Activated CD4-positive, alpha-beta T cell treated with anti-CD3 and anti-CD28 coated beads for 1 hour (primary cell): ENCODE results near the gene DGKB.

ENCODE experiments used
- DNase-seq: peaks from one replicate; pipeline ENCODE4 v3.0.0-alpha.2; 2020

DGKB gene

DNA sequence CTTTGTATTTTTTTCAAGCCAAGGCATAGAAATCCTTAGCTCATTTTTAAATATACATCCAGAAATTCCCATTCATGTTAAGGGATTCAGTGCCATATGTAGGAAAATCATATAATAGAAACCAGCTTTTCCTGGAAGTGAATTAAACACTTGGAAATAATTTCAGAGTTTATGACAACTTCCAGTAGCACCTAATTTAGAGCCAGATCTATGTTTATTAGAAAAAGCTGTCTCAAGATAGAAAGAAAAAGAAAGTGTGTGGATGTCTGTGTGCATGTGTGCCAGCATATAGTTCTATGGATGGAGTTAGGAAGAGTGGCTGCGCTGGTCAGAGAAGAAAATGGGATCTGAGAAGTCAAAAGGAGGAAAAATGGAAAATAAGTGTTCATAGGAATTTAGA, 225.7 kb downstream of the DGKB start:
- DNase-seq: no peak

DNA sequence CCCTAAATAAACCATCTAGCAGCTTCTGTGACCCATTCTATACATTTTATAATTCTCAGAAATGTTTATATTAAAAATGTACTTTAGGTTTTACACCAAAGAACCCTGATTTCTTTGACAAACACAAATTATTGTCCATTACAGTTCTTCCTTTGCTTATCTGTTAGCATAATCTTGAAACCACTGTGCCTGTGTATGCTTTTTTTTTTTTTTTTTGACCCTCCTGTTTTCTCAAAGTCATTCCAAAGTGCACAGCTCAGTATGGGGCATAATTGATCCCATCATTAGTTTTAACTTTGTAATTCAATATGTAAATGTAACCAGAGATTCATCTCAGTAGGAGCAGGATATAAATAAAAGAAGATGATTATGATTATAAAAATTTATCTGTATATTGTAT, 229.3 kb downstream of the DGKB start:
- DNase-seq: no peak

- DNase-seq: no peak
Observed at GRCh38 chr7:14666913-14667312, 235.6 kb downstream of the DGKB start.

DNA sequence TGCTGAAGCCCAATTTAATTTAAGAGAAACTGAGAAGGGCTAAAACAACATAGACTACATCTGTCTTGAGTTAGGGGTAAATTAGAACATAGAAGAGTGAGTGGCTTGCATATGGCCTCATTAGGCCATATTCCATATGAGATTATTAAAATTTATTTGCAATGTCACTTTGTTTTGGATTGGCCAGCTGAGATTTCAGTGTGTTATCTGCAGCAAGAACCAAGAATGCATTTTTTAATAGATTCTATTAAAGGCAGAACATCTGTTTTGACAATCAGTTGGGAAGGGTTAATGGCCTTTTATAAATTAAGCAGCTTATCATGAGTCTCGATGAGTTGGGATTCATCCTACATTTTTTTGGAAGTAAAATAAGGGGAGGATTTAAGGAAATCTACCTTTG, 236.2 kb downstream of the DGKB start:
- DNase-seq: no peak

DNA sequence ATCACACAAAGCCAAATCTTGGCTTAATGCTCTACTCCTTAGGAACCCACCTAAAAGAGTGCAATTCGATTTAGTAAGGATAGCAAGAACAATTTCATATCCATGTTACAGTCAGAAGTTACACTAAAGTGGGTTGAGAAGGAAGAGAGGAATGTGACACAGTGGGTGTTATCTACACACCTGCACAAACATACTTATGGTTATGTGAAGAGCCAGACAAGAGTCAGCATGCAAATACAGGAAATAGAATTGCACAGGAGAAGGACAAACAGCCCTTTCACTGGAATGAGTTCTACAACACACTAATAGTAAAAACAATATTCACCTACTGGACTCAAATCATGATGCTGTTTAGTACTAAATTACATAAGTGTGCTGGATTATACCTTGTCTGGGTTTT, 262.8 kb downstream of the DGKB start:
- no peak for DNase-seq

- DNase-seq: no peak
Observed at GRCh38 chr7:14639329-14639728, 263.2 kb downstream of the DGKB start.

DNA sequence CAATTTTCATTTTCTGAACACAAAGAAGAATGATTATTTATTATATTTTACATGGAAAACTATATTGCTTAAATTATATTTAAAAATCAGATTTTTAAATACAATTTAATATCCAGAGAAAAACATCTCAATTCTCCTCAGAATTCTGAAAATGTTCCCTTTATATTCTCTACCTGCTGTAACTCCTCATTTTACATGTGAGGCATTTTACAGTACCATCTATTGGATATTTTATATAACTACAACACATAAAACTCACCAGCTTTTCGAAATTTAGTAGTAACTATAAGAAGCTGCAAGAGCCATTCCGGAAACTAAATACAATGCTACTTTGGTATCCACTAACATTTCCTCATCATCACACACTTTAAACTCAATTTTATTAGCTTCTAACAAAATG, 264.6 kb downstream of the DGKB start:
- DNase-seq: no peak

DNA sequence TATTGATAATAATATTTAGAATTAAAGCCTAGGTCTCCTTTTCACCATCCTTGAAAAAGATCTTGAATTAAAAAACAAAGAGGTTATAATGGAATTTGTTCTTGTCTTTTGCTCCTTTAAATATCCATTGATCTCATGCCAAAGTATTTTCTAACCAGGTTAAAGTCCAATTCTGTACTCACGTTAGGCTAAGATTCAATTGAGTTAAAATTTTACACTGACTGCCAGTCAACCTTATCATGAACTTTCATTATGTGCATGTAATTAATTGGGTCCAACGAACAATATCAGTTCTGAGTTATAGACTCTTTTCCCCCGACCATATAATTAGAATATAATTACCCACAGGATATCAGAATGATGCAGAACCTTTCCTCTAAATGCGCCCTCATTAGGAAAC, 266.6 kb downstream of the DGKB start:
- no peak for DNase-seq

DNA sequence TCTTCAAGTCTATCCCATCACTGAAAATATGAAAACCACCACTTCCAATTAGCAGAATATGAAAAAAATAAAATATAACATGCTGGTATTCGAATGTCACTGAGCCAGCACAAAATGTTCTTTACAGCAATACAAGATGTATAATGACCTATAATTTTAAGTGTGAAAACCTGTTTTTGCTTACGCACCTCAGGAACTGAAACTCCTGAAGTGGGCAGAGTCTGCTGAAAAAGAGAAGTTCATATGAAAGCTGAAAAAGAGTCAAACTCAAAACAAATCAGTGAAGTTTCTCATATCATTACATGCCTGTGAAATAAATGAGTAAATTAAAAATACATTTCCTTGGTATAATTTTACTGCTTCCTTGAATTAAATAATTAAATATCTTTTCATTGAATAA, 272.5 kb downstream of the DGKB start:
- no peak for DNase-seq

GRCh38 chr7:14628516-14628915, 274.0 kb downstream of the DGKB start:
- DNase-seq: no peak

DNA sequence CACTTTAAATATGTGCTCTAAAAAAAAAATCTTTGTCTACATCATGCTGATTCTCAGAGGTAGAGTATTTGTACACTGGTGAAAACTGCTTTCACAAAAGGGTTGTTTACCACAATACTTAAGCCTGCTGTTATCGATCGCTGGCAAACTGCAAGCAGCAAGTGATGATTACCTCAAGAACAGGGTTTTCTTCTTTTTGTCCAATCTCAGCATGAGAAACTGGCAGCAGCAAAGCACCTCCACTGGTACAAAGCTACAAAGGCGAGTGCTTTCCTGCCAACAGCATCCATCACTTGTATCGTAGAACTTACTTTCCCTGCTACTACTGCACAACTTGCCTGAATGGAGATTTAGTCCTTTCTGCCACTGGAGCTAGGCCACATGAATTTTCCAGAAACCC, 276.5 kb downstream of the DGKB start:
- DNase-seq: no peak

GRCh38 chr7:14622559-14622958, 280.0 kb downstream of the DGKB start:
- no peak for DNase-seq

DNA sequence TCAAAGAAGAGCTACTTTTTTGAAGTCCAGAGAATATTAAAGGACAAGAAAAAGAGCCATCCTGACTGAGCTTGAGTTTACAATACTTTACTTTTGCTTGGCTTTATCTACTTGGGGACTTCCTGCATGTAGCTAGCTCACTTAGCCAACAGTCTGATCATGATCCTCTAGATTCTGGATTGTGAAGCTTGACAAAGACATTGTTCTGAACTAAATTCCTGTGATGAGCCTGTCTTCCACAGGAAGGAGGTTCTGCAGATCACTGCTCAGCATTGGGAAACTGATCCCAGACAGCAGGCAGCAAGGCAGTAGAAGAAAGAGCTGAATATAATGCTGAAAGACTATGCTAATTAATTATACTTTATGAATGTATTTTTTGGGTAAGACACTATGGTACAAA, 296.4 kb downstream of the DGKB start:
- no peak for DNase-seq

DNA sequence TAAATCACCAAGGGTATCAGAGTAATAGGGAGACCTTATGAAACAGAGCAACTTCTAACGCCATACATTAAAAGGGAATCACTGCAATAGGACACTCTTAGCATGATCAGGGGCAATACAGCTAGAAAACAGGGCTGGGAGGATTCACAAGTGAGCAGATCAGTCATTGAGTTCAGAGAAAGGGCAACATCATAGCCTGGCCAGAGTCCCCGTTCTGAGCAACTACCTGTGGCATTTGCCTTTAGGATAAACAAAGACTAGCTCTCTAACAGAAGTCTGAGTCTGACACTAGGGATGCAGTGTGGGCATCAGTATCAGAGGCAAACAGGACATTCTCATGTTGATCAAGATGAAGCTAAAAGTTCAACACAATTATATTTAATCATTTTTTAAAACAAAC, 297.9 kb downstream of the DGKB start:
- no peak for DNase-seq

DNA sequence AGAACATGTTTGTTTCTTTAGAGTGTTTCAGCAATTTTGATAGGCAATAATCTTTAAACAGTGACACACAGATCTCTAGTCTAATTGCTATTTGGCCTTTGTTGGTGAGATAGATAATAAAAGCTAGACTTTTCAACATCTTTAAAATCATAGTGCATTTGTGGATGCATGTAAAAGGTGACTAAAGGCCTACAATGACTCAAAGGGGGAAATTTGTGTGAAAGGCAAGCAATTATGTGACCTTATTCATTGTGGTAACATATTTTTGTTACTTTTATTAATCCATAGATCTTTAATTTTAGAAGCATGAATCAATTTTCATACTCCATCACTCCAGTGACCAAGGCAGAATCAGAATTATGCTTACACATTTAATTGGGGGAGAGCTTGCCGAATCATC, 299.7 kb downstream of the DGKB start:
- no peak for DNase-seq

GRCh38 chr7:14600766-14601367, 301.7 kb downstream of the DGKB start:
- DNase-seq: no peak

DNA sequence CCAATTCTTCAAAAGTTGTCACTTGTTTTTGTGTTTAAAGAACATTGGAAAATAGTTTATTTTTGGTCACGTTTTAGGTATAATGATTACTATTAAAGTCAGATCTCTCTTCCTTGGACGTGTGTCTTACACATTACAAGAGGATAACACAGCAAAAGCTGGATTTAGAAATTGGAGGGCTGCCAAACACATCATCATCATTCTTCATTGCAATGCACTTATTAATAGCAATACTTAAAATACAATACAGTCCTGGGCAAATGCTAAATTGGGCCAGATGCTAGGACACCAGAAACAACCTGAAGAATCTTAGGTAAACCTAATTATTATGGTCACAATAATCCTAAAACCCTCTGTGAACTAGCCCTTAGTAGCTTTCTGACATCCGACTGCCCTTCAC, 303.6 kb downstream of the DGKB start:
- DNase-seq: no peak

- no peak for DNase-seq
Observed at GRCh38 chr7:14596421-14596820, 306.1 kb downstream of the DGKB start.

DNA sequence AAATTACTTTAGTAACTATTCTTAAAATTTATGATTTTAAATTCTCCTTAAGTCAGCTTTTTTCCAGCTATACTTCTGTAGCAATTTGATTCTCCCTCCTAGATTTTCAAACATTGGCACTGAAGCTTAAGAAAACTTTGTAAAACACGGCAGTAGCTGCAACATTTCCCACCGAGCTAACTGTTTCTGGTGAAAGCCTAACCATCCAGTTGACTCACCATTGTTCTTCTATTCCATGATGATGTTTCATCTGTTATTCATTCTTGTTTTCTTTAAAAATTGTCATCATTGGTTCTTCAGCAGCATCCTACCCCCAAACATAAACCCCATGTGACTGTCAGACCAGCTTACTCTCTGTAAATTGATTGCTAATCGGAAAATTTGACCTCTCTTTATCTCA, 312.3 kb downstream of the DGKB start:
- DNase-seq: no peak

DNA sequence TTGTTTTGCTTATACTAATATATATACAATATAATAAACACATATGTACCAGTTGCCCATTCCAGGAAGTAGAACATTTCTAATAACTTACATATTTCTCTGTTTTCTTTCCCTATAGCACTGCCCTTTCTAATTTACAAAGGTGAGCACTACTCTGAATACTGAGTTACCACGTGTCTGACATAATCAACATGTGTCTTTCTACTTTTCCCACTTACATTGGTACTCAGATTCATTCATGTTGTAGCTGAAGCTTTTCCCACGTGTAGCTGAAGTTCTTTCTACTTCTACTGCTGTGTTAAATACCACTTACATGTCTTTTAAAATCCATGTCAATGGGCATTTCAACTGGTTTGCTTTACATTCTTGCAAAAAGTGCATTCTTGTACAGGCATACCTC, 317.3 kb downstream of the DGKB start:
- DNase-seq: no peak

- no peak for DNase-seq
Observed at GRCh38 chr7:14583518-14583917, 319.0 kb downstream of the DGKB start.

GRCh38 chr7:14582010-14582409, 320.5 kb downstream of the DGKB start:
- no peak for DNase-seq

- DNase-seq: no peak
Observed at GRCh38 chr7:14579971-14580370, 322.6 kb downstream of the DGKB start.

GRCh38 chr7:14576578-14576977, 326.0 kb downstream of the DGKB start:
- DNase-seq: no peak

DNA sequence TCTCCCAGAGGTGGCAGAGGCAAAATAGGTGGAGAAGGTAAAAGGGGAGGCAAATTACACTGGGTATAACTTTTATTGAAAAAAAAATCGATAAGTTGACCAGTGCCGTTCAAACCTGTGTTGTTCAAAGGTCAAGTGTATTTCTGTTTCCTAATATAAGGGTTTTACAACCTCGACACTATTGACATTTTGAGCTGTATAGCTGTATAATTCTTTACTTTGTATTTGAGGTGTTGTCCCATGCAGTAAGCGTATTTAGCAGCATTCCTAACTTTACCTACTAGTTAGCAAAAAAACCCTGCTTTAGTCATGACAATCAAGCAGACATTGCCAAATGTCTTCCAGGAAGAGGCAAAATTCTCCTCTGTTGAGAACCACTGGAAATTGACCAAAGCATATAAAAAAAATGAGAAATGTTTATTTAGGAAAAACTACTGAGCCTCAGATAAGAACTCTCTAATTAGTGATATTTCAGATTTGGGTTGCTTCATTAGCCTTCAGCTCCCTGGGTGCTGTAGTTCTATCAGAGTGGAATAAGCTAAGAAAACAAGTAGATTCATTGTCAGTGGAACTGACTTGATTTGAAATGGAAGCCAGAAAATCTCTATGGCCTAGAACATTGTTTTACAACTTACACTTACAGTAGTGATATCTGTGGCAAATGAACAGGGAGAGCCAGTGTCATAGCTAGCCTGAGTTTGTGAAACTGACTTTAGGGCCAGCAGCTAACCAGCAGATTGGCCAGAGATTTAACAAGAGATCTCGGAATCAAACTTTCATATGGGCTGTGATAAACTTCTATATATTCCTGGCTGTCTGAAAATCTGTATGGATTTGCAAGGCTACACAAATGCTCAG, 331.6 kb downstream of the DGKB start:
- no peak for DNase-seq
